ENCODE results near the gene STXBP5L.
"Not testable (repeated sequence)": the region's sequence is repeated elsewhere in the genome, so short reads cannot be mapped to it uniquely, and the experiment has no call there.

The STXBP5L gene

DNA sequence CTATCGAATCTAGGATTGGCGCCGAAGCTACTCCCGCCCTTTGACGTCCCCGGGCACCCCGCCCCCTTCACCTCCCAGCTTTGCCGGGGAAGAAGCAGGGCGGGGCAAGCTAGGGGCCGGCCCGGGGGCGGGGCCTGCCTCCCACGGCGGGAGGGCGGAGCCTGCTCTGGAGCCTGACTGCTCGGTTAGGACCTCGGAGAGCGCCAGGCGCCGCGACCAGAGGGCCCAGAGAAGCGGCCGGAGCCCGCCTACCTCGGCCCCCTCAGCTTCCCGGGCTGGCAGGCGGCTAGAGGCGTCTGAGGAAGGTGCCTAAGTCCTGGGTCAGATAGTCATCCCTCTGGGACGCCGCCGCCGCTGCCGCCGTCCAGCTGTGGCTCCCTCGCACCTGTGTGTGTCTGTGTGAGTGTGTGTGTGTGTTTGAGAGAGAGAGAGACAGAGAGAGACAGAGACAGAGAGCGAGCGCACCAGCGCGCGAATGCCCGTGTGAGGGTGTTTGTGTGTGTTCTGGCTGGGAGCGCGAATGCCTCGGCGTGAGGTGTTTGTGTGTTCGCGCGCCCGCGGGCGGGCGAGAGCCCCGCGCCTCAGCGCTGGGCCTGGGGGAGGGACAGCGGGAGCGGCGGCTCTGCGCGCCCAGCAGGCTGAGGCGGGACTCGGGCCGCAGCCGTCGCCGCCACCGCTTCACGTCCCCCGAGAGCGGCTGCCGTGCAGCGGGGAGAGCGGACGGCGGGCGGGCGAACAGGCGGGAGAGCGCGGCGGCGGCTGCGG, at the start of gene STXBP5L:
TSS of gene STXBP5L (plus strand) at position 176 of the 765 bp plus-strand sequence. CDS start 1,374 bp downstream, outside the sequence.
- peak; percentile 47 for DNase-seq

DNA sequence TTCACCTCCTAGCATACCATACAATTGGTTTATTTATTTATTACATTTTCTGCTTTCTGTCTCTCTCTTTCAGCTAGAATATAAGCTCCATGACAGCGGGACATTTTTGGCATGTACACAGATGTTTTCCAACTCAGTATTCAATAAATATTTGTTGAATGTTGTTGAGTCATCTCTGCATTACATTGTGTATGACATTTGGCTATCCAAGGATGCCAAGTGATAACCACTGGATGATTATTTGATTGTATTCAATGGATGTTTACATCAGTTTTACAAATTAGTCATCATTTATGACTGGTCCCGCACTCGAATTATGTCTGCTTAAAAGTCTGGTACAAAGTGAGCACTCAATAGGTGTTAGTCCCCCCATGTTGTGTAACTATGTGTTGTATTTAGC, 49.5 kb upstream of the STXBP5L start:
- DNase-seq, result no peak

- no peak for DNase-seq
Measured at GRCh38 chr3:120864541-120864940, 43.5 kb upstream of the STXBP5L start.

DNA sequence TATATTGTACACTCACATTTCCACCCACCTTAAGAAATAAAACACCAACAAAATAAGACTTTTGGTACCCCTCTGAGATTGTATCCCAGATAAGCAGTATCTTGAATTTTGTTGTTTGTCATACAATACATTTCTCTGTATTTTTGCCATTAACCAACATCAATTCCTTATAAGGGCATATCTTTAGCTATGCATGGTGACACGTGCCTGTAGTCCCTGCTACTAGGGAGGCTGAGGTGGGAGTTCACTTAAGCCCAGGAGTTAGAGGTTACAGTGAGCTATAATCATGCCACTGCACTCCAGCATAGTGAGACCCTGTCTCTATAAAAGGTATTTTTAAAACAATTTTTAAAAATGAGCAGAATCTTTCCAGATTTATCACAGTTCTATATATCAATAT, 32.5 kb upstream of the STXBP5L start:
- no peak for DNase-seq

GRCh38 chr3:120875989-120876388, 32.0 kb upstream of the STXBP5L start:
- no peak for DNase-seq

GRCh38 chr3:120879411-120879810, 28.6 kb upstream of the STXBP5L start:
- DNase-seq, result no peak

- no peak for DNase-seq
Measured at GRCh38 chr3:120892921-120893320, 15.1 kb upstream of the STXBP5L start.

GRCh38 chr3:120894316-120895057, 13.5 kb upstream of the STXBP5L start:
- no peak for DNase-seq

- not testable (repeated sequence) for DNase-seq
Measured at GRCh38 chr3:120901716-120902115, 6.3 kb upstream of the STXBP5L start.

DNA sequence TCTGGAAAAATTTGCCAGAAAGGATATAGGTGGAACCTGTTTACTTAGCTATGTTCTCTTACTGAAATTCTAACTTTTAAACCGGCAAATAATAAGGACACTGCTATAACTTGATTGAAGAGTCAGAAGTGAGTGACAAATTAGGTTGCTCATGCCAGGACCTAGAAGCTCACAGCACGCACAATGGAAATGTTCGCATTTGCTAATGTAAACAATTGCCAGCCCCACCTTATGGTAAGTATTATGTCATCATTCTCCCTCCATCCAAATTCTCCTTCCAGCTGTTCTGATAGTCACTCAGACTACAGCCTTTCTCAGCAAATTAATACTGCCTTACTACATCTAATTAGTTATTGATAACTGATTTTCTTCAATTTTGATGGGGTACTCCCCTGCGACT, 4.8 kb upstream of the STXBP5L start:
- DNase-seq, result no peak

DNA sequence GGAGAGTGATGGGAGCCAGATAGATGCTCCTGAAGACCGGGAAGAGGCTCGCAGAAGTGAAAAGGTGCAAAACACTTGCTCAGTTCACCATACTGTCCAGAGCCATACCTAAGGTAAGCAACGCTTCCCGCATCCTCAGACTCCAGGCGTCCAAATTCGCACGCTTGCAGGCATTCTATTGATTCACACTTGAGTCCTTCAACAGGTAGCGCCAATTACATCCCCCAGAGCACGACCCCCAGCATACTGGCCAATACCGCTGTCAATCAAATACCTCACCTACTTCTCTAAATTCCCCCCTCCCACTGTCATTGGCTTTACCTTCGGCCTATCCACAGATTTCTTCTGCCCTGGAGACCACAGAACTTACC, 361 bp upstream of the STXBP5L start:
- no peak for DNase-seq

- DNase-seq, result no peak
Measured at GRCh38 chr3:120908795-120909601, 993 bp downstream of the STXBP5L start.

GRCh38 chr3:120909602-120909878, 1.5 kb downstream of the STXBP5L start:
- DNase-seq, result no peak

- DNase-seq, result no peak
Measured at GRCh38 chr3:120926146-120926545, 18.1 kb downstream of the STXBP5L start.

DNA sequence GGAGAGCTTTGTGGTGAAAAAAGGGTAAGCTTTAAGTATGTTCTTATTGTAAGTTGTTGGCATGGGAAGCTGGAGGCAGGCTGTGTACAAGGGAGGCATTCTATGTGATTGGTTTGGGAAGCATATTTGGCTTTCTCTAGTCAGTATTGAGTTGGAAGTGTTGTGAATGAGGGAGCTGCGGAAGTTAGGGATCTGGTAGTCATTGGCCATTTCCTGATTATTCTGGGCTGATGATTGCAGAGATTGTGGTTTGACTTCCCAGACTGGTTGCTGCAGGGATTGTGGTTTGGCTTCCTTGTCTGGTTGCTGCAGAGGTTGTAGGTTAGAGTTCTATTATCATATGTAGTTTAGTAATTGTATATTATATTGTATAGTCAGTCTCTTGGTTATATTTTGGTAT, 21.0 kb downstream of the STXBP5L start:
- DNase-seq, result no peak

DNA sequence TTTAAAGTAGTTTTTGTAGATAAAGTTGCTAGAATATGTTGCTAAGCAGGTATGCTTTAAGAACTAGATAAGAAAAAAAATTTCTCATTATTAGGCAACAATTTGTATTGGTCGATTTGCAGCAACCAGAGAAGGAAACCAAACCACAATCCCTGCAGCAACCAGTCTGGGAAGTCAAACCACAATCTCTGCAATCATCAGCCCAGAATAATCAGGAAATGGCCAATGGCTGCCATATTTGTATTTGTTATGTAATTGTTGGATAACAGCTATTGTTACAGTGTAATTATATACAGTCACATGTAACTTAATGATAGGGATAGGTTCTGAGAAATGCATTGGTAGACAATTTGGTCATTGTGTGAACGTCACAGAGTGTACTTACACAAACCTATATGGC, 23.6 kb downstream of the STXBP5L start:
- no peak for DNase-seq

GRCh38 chr3:120956143-120956542, 48.1 kb downstream of the STXBP5L start:
- no peak for DNase-seq

GRCh38 chr3:120982608-120983320, 74.8 kb downstream of the STXBP5L start:
- no peak for DNase-seq

DNA sequence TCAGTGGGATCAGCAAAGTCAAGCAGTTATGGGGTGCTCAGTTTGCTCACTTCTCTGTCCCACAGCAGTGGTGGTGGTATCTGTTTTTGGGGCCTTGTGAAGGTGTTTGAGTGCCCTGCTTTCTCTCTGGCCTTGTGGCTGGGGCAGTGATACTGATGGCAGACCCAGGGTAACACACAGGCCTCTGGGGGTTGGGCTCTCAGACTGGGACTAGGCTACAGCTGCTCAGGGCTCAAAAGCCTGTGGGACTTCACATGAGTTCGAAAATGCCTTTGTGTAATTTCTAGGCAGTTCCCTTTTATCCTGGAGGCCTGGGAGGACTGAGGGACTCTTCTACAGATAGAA, 75.3 kb downstream of the STXBP5L start:
- no peak for DNase-seq

GRCh38 chr3:120983841-120984240, 75.8 kb downstream of the STXBP5L start:
- no peak for DNase-seq

DNA sequence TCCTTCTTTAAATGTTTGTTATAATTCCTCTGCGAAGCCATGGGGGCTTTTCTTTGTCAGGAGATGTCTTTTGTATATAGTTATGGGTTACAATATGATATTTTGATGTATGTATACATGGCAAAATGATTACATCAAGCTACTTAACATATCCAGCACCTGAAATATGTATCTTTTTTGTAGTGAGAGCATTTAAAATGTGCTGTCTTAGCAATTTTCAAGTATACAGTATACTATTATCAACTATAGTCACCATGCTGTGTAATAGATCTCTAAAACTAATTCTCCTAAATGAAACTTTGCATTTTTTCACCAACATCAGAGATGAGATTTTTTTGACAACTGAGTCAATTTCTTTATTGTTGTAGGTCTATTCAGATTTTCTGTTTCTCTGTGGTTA, 77.2 kb downstream of the STXBP5L start:
- DNase-seq, result no peak

- DNase-seq, result no peak
Measured at GRCh38 chr3:120988994-120989393, 81.0 kb downstream of the STXBP5L start.

GRCh38 chr3:121018917-121019321, 110.9 kb downstream of the STXBP5L start:
- no peak for DNase-seq

Measured in suppressor macrophage treated with lipopolysaccharide for 4 hours (primary cell).